NCI-H345 treated with DMSO at 0.1 percent for 48 hours (cell line): ENCODE measurements around the gene DNAJC27.

Experiments used
- DNase-seq: peaks from one replicate; lab custom pipeline; 2025; ENCODE audit not compliant: unreplicated experiment; lab: John Stamatoyannopoulos, UW

DNAJC27 gene

DNA sequence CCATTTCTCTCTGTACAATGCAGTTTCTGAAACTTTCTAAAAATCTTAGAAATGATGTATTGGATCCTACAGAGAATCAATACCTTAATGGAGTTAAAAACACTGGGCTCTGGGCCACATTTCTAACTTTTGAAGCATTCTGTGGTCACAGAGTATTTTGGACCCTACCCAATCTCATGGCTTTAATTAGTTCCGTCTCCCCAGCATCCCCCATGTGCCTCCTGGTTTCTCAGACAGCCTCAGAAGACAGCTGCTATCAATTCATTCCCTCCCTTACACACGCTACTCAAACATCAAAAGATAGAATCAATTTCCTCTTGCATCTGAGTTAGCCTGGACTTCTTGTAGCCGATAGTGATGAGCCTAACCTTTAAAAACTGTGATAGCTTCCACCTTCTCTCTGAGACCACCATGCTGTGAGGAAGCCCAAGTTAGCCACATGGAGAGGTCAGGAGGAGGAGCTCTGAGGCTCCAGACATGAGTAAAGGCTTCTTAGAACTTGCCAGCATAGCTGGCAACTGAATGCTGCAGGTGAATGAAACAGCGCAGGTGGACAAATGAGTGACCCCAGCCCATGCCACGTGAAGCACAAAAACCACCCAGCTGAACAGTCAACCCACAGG lies 62.1 kb downstream of the DNAJC27 start:
- DNase-seq, result no peak

DNA sequence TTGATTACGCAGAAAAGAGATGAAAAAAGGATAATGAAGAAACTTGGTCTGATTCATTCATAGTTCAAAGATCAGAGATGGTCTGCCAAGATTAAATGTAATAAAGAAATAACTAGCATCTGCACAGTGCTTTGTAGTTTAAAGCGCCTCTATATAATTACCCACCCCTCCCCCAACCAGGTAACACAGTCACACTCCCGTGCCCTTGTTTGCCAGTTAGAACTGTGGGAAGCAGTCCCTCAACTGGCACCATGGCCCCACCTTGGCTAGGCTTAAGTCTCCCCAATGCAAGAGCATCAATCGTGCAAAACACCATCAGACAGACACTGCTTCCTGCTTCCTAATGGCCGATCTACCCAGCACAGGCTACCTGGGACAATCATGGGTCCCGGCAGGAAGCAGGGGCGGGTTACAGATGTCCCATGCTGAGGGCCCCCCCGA lies 63.3 kb downstream of the DNAJC27 start:
- DNase-seq, result no peak

DNA sequence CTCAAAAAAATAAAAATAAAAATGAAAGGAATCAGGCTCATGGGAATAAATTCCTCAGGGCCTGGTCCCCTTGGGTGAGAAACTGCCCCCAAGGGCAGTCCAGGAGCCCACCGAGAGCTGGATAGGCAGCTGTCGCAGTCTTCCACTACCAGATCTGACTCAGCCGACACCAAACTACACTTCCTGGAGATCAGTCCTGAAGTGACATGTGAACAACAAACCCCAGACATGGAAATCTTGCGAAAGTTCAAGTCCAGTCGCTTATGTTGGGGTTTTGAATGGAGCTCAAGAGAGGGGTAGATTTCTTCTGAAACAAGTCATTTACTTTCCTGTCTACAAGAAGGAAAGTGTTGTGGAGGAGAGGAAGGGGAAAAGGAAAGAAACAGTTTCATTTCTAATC lies 64.6 kb downstream of the DNAJC27 start:
- no peak for DNase-seq

DNA sequence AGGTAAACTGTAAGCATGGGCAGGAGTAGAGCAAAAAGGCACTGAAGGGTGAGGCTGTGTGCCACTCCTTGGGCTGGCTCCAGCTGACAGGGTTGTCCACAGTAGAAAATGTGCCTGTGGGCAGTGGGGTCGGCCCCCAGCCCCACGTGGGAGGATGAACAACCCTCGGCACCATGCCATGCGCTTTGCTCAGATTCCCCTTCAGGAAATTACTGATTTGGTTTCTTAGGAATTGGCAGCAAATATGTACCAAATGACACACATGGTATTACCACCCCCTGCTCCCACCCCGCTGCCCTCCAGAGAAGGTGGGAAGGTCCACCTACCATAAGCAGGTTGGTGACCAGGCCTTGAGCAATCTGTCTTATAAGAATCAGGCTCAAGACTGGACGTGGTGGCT lies 65.3 kb downstream of the DNAJC27 start:
- DNase-seq, result no peak

DNA sequence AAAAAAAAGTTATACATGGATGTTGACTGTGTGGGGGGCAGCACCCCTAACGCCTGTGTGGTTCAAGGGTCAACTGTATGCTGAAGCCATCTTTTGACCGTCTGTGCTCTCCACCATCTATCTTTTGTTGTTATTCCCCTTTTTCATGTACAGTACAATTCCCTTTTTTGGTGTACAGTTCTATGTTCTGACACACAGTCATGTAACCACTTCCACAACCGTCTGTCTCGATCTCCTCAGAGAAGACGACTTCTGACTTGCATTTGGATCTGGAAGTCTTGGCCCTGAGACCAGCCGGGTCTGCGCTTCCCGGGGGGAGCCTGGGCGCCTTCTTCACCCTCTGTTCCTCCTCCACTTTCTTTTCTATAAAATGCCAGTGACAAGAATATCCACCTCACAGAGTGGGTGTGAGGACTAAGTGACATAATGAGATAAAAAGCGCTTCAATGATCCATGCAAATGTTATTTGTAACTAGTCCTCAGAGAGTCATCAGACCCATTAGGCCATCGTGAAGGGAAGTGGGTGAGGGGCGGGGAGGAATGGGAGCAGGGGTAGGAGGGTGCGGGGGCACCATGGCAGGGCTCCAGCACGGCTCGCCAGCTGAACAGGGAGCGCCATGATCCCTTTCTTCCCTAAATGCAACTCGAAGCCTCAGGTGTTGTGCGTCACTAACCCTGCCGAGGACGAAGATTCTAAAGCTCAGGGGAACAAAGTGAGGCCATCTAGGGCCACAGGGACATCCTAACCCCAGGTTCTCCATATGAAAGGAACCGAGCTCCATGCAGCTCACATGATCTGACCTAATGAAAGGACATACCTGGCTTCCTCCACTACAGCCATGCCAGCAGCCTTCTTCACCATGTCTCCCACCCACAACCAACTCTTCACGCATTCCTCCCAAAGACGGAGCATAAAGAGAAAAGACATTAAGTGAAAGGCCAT lies 68.3 kb downstream of the DNAJC27 start:
- no peak for DNase-seq

DNA sequence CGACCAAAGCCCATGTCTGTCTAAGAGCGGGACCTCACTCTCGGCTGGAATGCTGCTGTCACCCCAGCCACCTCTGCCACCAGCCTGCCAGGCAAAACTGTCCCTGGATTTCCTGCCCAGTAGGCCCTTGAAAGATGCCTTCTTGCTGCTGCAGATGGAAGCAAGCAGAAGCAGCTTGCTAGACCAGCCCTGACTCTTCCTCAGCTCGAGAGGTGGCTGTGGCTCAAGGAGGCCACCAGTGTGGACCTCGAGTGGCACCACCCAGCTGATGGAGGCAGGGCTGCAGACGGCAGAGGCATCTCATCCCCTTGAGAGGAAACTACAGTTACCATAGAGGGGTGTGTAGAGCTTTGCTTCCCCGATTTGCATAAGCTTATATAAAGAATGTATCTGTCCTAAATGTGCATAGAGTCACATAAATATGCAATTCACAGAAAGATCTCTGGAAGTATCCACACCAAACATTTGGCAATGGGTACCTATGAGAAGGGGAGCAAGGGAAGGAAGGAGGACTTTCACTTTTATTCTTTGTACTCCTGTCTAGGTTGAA lies 72.3 kb downstream of the DNAJC27 start:
- no peak for DNase-seq

DNA sequence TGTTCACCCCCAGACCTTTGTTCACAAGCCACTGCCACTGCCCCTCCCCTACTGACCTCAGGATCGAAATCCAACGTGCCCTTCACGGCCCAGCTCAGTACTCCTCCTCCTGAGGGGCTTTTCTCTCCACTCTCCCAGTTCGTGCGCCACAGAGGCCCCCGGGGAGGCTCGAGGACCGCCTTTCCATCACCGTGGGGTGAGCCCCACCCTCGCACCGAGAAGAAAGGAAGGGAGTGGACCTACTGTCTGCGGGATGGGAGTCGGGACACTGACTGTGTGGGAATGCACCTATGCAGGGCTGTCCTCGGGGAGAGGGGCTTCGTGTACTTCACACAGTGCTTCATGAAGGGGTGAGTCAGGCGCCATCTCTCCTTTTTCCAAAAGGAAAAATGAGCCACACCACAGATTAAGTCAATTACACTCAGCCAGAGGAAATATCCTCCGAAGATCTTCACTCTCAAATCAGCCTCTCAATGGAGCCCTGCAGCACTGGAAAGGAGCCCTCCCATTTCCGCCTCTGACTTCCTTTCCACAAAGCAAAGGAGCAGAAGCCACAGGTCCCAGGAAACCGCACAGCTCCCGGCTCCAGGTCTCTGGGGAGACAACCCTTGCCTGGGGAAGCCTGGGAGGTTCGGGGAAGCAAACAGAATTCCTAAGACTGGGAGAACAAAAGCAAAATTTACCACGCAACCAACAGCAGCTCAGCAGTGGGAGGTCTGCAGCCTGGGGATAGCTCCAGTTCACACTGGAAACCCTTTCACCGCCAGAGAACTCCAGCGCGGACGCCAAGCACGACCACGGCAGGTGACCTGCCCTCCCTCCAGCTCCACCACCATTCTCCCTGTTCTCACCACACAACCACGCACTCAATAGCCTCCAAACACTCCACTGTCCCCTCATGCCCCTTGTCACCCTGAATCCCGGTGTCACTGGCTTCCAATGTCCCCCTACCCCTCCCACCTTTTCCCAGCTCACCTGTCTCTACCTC lies 73.3 kb downstream of the DNAJC27 start:
- no peak for DNase-seq

DNA sequence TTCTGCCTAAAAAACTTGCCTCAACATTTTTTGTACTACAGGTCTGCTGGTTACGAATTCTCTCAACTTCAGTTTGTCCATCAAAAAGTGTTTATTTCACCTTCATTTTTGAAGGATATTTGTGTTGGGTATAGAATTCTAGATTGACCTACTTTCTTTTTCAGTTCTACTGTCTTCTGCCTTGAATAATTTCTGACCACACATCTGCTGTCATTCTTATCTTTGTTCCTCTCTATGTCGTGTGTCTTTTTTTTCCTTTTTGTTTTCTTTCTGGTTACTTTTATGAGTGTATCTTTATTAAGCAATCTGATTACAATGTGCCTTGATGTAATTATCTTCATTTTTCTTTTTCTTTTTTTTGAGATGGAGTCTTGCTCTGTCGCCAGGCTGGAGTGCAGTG lies 77.0 kb downstream of the DNAJC27 start:
- DNase-seq, result no peak

DNA sequence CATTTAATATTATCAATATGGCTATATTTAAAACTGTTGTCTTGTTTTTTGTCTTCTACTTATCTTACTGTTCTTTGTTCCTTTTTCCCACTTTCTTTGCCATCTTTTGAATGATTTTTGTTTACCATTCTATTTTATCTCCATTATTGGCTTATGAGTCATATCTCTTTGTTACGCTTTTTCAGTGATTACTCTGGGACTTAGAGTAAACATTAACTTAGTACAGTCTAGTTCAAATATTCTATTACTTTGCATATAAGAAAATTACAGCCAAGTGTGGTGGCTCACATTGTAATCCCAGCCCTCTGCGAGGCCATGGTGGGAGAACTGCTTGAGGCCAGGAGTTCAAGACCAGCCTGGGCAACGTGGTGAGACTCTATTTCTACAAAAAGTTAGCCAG lies 77.8 kb downstream of the DNAJC27 start:
- no peak for DNase-seq
